Lung (tissue), 12 donors: ENCODE measurements around the gene MRPL39. TPM values are rescaled to one million over a fixed set of nuclear protein-coding genes. Genes with fewer than 3 reads are reported as not detected.

Experiments
- ATAC-seq: fragments of 200-7000 bp; cut with Tn5 transposase; one replicate; pipeline ENCODE4 v1.9.1; 2020; ENCODE audit warnings: moderate number of reproducible peaks; ENCODE audit not compliant: insufficient read depth, low FRiP score
- DNase-seq, 3 donors: peaks; one replicate each; pipeline ENCODE4 v3.0.0-alpha.2; 2013 to 2017
- H3K27ac ChIP-seq, 2 donors: one replicate each; pipeline ENCODE4 v1.5.1; 2013; ENCODE audit warnings: mild to moderate bottlenecking in 2 of 2, moderate library complexity in 2 of 2, control low read depth in 1 of 2, inconsistent platforms in 1 of 2, low read depth in 1 of 2, low read length in 1 of 2
- H3K27me3 ChIP-seq, 3 donors: one replicate each; pipeline ENCODE4 v1.5.1; 2013; ENCODE audit warnings: low read length in 2 of 3; ENCODE audit not compliant: control insufficient read depth in 3 of 3, insufficient read depth in 3 of 3
- H3K36me3 ChIP-seq, 4 donors: one replicate each; pipeline ENCODE4 v1.5.1; 2013; ENCODE audit warnings: low read length in 4 of 4, mild to moderate bottlenecking in 1 of 4, moderate library complexity in 1 of 4; ENCODE audit not compliant: control insufficient read depth in 4 of 4, insufficient read depth in 4 of 4
- H3K4me1 ChIP-seq, 5 donors: one replicate each; pipeline ENCODE4 v1.5.1; 2013; ENCODE audit warnings: low read length in 5 of 5, mild to moderate bottlenecking in 2 of 5, moderate library complexity in 1 of 5; ENCODE audit not compliant: control insufficient read depth in 5 of 5, insufficient read depth in 5 of 5
- H3K4me3 ChIP-seq: one replicate; pipeline ENCODE4 v1.5.1; 2013; ENCODE audit warnings: mild to moderate bottlenecking, control low read depth, moderate library complexity
- H3K9ac ChIP-seq, 2 donors: one replicate each; pipeline ENCODE4 v1.5.1; 2013; ENCODE audit warnings: low read length in 2 of 2, control low read depth in 1 of 2; ENCODE audit not compliant: insufficient read depth in 1 of 2
- H3K9me3 ChIP-seq, 4 donors: one replicate each; pipeline ENCODE4 v1.5.1; 2013; ENCODE audit warnings: low read length in 3 of 4, mild to moderate bottlenecking in 1 of 4, moderate library complexity in 1 of 4; ENCODE audit not compliant: control insufficient read depth in 4 of 4, insufficient read depth in 3 of 4
- WGBS, 2 donors: extraction: QIAGEN DNeasy Blood & Tissue Kit; methylation state at CpG; one replicate each; pipeline ENCODE4 v1.1.7; 2013; 5-methylcytosine and 5-hydroxymethylcytosine counted together
- polyA plus RNA-seq, 2 donors: library from polyadenylated mRNA; stranded (reverse); fragments of 200-250 nt; gene quantifications; one replicate each; pipeline ENCODE4 v1.2.1, GENCODE V29; 2013
- total RNA-seq, 2 donors: library from RNA; depleted of rRNA in 1 of 2; stranded (reverse); fragments of >200 nt in 1 of 2; gene quantifications; one replicate each; pipeline ENCODE4 v1.2.1, GENCODE V29; 2014 to 2021
- TF ChIP-seq, protein P1 (sequence below): IDR thresholded peaks from 2 replicates; pipeline ENCODE4 v1.5.1; 2012; ENCODE audit warnings: mild to moderate bottlenecking; ENCODE audit errors: control extremely low read depth, extremely low read depth
- donor health status: control.
- donor health status: control.
- donor health status: Bipolar disorder and iron deficiency.
- donor health status: healthy.
- donor health status: DM: yes; HTN: yes; CAD: no.

Gene MRPL39
- total and polyA plus RNA-seq, 4 donors = 21.8 to 31.6 (median 29.5) TPM

DNA sequence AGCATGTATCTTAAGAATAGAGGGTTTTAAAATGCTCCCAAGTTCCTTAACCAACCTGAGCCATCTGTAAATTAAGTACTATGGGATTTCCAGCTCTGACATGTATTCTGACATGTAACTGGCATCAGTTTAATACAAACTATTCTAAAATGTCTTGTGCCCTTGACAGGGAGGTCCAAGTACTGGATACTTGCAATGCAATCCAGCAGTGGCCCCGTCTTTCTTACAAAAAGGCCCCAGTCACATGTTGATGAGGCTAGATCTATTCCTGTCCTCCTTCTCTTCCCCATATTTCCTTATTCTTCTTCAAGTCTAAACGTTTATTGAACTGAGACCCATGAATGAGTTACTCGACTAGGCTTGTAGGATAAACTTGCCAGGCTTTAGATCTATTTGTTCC is 46.4 kb downstream of the MRPL39 start:
- WGBS, 2 donors = 52 to 65% methylated on average over 3 of the region's 3 CpGs
- no peak for ATAC-seq
- Histone ChIP-seq H3K4me3 (no peak overlapping the region), H3K9me3 (peaks cover 0 to under 1% (median 0%) of the 10 kb centered on the region in 4 donors), H3K27ac (no peak overlapping the region), H3K9ac (no peak overlapping the region), H3K4me1 (peaks cover 0 to 5% (median 0%) of the 10 kb centered on the region in 5 donors), H3K36me3 (peaks cover 0 to 4% (median 0%) of the 10 kb centered on the region in 4 donors), H3K27me3 (no peaks in the 10 kb centered on the region)
- TF ChIP-seq, protein P1, sequence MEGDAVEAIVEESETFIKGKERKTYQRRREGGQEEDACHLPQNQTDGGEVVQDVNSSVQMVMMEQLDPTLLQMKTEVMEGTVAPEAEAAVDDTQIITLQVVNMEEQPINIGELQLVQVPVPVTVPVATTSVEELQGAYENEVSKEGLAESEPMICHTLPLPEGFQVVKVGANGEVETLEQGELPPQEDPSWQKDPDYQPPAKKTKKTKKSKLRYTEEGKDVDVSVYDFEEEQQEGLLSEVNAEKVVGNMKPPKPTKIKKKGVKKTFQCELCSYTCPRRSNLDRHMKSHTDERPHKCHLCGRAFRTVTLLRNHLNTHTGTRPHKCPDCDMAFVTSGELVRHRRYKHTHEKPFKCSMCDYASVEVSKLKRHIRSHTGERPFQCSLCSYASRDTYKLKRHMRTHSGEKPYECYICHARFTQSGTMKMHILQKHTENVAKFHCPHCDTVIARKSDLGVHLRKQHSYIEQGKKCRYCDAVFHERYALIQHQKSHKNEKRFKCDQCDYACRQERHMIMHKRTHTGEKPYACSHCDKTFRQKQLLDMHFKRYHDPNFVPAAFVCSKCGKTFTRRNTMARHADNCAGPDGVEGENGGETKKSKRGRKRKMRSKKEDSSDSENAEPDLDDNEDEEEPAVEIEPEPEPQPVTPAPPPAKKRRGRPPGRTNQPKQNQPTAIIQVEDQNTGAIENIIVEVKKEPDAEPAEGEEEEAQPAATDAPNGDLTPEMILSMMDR = no peak
- DNase-seq = no peak

DNA sequence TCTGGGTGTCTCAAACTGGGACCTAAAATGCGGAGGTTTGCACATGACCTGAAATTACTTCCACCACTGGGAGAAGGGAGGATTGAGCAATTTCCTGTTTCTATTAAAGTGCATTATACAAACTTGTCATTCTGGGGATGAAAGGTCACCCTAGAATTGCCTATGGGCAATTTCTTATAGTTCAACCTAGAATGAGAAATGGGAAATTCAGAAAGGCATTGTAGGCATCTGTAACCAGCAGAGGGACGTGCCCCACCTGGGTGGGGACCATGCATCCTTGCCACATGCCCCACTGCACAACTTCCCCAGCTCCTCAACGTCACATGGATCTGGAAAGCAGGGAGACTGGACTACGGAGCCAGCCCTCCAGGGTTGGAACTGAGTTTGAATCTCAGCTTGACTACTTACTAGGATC is 47.0 kb downstream of the MRPL39 start:
- H3K9ac ChIP-seq = no peak overlapping the region
- DNase-seq = peak in 1 of 3 donors; percentile 19

DNA sequence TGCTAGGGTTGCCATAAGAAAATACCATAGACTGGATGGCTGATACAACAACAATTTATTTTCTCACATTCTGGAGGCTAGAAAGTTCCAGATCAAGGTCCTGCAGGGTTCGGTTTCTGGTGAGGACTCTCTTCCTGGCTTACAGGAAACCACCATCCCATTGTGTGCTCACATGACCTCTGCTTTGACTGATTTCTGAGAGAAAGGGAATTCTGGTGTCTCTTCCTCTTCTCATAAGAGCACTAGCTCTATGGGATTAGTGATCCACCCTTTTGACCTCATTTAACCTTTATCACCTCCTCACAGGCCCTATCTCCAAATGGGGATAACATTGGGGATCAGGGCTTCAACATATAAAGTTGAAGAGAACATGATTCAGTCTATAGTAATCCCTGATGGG is 47.5 kb downstream of the MRPL39 start:
- ATAC-seq (no peak), DNase-seq (no peak)
- WGBS, 2 donors = 25 to 51% methylated on average over 1 of the region's 1 CpG
- Histone ChIP-seq H3K27ac (no peak overlapping the region), H3K9me3 (no peaks in the 10 kb centered on the region), H3K27me3 (no peaks in the 10 kb centered on the region), H3K9ac (no peak overlapping the region), H3K36me3 (peaks cover 0 to 3% (median 0%) of the 10 kb centered on the region in 4 donors), H3K4me3 (no peak overlapping the region), H3K4me1 (peaks cover 0 to 5% (median 0%) of the 10 kb centered on the region in 5 donors)
- TF ChIP-seq, protein P1 = no peak

More for the DNA sequence above, 47.0 kb downstream of the MRPL39 start:
- TF ChIP-seq, protein P1 = no peak
- ATAC-seq = peak; percentile 31
- Histone ChIP-seq H3K4me3 (no peak overlapping the region), H3K27ac (no peak overlapping the region), H3K36me3 (peaks cover 0 to 4% (median 0%) of the 10 kb centered on the region in 4 donors), H3K4me1 (peaks cover 0 to 5% (median 0%) of the 10 kb centered on the region in 5 donors), H3K27me3 (no peaks in the 10 kb centered on the region), H3K9me3 (no peaks in the 10 kb centered on the region)
- WGBS, 2 donors = 46 to 74% methylated on average over 4 of the region's 4 CpGs

DNA sequence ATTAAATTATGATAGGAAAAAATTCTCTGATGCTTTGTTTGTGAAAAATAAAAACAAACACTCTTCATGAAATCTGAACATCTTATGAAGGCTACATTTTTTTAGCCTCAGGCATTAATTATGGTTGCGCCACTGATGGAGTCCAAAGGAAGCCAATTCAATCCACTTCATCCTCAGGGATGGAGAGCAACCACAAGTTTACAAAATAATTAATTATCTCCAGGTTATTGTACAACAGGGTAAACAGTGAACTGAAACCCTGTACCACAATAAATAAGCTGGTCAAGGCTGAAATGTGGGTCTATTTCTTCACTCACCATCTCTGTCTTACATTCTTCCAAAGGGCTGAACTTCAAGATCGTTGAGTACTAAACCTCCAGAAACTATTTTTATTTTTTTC is 49.2 kb downstream of the MRPL39 start:
- H3K36me3 ChIP-seq = no peaks in the 10 kb centered on the region
- H3K9me3 ChIP-seq = no peaks in the 10 kb centered on the region
- no peak overlapping the region for H3K27ac ChIP-seq
- 87 to 91% methylated on average over 2 of the region's 2 CpGs for WGBS, 2 donors
- no peak for ATAC-seq
- peaks cover 0 to 5% (median 0%) of the 10 kb centered on the region in 5 donors for H3K4me1 ChIP-seq
- TF ChIP-seq, protein P1 = no peak
- H3K4me3 ChIP-seq = no peak overlapping the region
- H3K27me3 ChIP-seq = no peaks in the 10 kb centered on the region
- no peak overlapping the region for H3K9ac ChIP-seq
- DNase-seq = no peak
